ENCODE measurements around the gene CLRN3.

Gene CLRN3

GRCh38 chr10:127918572-127918971 lies 25.8 kb upstream of the CLRN3 start:
- DNase-seq = no peak

- DNase-seq = no peak
Measured at GRCh38 chr10:127916826-127917225, 24.1 kb upstream of the CLRN3 start.

- no peak for DNase-seq
Measured at GRCh38 chr10:127915324-127915723, 22.6 kb upstream of the CLRN3 start.

GRCh38 chr10:127913368-127913759 lies 20.6 kb upstream of the CLRN3 start:
- no peak for DNase-seq

- DNase-seq = no peak
Measured at GRCh38 chr10:127912607-127913367, 20.0 kb upstream of the CLRN3 start.

GRCh38 chr10:127911867-127912257 lies 19.1 kb upstream of the CLRN3 start:
- DNase-seq = no peak

DNA sequence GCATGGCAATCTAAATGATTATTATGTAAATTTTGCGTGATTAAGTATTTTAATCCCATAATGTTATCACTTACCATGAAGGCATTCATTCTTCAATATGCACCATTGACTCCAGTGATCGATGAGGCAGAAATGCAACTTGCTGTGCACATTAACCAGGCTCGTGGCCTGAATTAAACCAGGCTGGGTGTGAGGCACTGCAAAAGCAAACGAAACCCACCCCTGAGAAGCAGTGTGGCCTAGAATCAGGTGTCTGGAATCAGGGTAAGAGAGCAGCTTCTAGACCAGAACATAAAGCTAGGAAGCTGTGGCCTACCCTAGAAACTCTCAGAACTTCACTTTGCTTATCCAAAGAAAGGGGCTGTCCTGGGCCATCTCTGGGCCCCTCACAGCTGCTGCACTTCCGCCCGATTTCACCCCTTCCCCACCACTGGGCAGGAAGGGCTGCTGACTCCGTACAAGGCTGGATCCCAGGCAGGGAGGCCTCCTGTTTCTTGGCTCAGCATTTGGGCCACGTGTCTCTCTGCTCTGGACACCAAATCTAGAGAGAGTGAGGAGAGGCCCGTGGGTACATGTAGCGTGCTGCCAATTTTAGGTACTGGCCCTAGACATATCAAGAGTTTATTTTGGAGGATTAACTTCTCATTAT lies 18.6 kb upstream of the CLRN3 start:
- no peak for DNase-seq

DNA sequence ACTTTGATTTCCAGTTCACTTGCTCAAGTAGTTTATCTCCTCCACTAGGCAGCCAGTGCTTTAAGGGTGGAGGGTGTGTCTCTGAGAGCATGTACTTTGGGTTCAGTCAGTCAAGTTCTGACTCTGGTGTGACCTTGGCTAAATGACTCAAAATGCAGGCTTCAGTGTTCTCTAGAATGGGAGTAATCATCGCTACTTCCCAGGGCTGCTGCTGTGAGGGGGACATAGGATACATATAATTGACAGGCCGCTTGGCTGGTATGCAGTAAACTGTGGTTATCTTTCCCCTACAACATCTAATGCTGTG lies 17.7 kb upstream of the CLRN3 start:
- no peak for DNase-seq

- no peak for DNase-seq
Measured at GRCh38 chr10:127909716-127910463, 17.1 kb upstream of the CLRN3 start.

DNA sequence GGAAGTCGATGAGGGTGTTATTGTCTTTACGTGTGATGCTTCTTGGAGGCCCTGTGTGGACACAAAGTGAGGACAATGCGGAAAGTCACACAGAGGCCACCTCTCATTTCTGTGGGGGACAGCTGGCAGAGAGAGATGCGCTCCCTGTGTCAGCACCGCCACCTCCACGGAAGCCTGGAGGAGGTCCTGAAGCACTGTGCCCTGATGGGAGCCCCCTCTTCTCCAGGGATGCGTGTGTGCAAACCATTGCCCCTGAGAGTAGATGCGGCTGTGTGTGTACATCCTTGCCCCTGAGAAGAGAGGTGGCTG lies 16.2 kb upstream of the CLRN3 start:
- DNase-seq = no peak

DNA sequence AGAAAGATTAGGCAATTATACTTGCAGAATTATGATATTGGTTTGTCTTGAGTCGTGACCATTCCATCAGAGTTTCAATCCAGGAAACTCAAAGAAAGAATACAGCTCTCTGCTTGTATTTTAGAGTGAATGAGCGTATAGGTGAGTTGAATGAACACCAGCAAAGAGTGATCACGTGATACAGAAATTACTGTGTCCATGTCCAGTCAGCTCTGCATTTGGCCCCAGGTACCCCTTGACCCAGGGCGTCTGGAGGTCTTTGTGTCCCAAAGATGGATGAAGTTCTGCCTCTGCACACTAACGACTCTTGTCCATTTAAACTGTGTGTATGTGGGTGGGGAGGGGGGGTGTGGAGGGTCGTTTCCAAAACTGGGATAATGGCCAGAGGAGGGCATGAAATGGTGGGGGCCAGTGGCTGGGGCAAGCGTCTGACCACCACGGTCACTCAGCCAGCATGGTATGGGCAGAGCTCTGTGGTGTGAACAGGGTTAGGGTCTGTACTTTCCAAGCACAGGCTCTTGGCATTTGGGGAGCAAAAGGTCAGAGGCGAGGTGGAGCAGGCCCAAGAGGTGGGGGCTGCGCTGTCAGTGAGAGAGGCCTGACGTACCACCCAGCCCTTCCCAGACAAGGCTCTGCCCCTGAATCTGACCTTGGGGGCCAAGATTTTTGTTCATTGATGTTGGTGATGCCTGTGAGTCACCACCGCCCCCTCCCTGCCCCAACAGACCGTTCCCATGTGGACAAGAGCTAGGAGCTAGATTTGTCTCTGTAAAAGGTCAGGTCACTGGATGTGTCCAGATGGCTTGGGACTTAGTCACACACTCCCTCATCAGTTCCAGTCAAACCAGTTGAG lies 15.6 kb upstream of the CLRN3 start:
- DNase-seq = no peak

GRCh38 chr10:127907411-127908105 lies 14.8 kb upstream of the CLRN3 start:
- DNase-seq = peak; percentile 66

DNA sequence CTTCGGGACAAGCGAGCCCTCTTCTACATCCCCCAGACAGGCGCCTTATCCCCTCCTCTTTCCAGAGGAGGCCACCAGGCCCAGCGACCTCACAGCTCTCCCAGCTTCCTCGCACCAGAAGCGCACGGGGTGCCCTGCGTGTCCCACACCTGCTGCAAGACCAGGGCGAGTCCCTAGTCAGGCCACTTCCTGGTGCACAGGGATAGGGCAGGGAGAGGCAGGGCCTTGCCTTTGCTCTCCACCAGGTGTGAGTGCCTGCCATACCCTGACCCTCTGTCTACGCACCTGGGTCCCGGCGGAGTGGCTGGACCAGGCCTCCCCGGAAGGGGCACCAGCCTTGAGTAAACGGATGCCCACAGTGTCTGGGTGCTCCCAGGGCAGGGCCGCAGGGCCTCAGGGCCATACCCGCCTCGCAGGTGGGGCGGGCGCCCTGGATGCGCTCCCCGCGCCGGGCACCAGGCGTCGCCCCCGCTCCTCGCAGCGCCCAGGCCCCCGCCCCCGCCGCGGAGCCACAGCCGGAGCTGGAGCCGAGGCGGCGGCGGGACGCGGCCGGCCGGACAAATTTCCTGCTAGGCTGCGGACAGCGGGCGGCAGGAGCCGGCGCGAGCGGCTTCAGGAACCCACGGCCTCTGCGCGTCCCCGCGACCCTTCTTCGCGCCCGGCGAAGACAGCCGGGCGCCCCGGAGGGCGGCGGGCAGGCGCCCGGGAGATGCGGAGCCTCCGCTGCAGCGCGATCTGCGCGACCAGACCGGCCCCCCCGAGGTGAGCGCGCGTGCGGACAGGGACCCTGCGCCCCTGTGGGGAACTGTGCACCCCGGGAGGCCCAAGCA lies 14.0 kb upstream of the CLRN3 start, which contains the start of gene PTPRE:
PTPRE (plus strand) TSS at position 556 of the 830 bp plus-strand sequence. CDS start 133,779 bp downstream, outside the sequence.
- peak; percentile 92 for DNase-seq

DNA sequence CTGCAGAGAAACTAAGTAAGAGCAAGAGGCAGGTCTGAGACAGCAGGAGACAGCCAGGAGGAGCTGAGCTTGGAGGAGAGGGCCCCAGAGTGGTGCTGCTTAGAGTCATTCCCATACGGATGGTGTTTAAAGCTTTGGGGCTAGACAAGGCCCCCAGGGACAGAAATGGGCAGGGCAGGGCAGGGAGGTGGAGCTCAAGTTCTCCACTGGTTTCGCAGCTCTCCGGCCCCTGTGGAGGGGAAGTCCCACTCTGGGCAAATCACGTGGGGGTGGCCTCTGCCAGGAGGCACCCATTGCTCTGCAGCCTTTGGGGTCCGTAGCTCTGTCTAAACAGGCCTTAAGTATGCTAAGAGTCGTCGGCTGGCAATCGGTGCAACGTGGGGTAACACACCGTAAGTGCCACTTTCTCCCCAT lies 13.1 kb upstream of the CLRN3 start:
- no peak for DNase-seq

DNA sequence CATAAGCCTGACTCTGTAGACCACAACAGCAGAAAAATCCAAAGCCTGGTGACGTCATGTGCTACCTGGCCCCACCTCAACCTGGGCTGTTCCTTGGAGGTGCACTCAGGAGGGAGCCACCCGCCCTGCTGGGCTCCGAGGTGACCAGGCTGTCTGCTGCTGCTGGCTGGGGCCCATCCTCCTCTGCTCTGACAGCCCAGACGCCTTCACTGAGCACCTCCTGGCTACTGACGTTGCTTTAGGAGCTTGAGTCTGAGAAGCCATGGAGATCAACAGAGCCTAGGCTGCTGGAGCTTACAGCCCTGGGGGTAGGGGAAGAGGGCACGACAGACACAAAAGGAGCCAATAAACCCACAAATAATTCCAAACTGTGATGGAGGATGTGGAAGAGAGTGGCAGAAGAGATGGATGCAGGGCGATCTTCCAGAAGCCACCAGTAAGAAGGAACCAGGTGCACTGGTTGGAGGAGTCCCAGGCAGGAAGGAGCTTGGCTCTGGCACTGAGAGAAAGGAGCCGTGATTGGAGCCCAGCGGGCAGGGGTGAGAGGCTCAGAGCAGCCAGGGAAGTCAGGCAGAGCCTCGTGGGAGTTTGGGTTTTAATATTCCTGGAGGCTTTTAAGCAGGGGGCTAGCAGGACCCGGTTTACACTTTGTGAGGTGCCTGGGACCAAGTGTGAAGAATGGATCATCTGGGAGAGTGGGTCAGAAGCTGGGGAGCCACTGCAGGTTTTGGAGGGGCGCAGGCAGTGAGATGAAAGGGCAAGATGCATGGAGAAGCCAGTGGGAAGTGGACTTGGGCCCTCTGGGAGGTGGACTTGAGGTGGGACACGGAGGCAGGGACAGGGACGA lies 12.5 kb upstream of the CLRN3 start:
- DNase-seq = no peak

- DNase-seq = no peak
Measured at GRCh38 chr10:127904311-127905000, 11.7 kb upstream of the CLRN3 start.

GRCh38 chr10:127903789-127904188 lies 11.0 kb upstream of the CLRN3 start:
- DNase-seq = peak; percentile 33

DNA sequence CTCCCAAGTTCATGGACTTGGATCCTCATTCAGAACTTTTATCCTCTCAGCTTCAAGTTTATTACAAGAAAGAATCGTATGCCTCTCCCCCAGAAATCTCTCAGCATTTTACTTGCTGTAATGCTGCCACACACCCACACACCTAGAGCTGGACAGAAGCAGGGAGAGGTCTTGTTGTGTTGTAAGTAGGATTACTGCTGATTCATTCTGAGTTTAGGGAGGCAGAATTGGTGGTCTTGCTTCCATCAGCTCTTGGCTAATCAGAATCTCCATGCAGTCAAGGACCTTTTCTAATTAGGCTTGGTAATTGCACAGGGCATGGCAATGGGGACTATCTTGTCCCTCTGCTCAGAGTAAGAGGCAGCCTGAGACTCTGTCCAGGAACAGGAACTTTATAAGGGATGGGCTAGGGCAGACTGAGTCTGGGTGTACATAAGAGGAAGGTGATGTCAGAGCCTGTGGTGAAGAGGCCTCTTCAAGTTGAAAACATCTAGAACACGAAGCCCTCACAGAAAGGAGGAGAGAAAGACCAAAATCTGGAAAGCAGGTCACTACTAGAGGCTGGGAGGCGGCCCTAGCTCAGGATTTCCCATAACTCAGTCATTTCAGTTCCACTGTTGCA lies 7.1 kb upstream of the CLRN3 start:
- no peak for DNase-seq

- DNase-seq = no peak
Measured at GRCh38 chr10:127897177-127897576, 4.4 kb upstream of the CLRN3 start.

GRCh38 chr10:127896590-127896989 lies 3.8 kb upstream of the CLRN3 start:
- DNase-seq = no peak

Data from activated CD8-positive, alpha-beta memory T cell treated with anti-CD3 and anti-CD28 coated beads for 24 hours (primary cell).